H9 (cell line): ENCODE measurements around the gene PLEKHJ1. TPM values are rescaled to one million over a fixed set of nuclear protein-coding genes. Genes with fewer than 3 reads are reported as not detected.

ENCODE experiments used
- DNase-seq: peaks from one replicate; pipeline ENCODE4 v3.0.0-alpha.2; 2017
- H2AFZ ChIP-seq: one replicate; pipeline ENCODE4 v1.6.1; 2013; ENCODE audit warnings: mild to moderate bottlenecking, low read length, control low read depth, moderate library complexity
- H2AK5ac ChIP-seq: 2 replicates; pipeline ENCODE4 v1.6.1; 2013; ENCODE audit warnings: low read length, control low read depth, mixed read lengths; ENCODE audit not compliant: insufficient read length
- H2BK120ac ChIP-seq: one replicate; pipeline ENCODE4 v1.6.1; 2013; ENCODE audit warnings: low read depth, mild to moderate bottlenecking, low read length, control low read depth, inconsistent platforms; ENCODE audit not compliant: poor library complexity, severe bottlenecking
- H2BK12ac ChIP-seq: 2 replicates; pipeline ENCODE4 v1.6.1; 2013; ENCODE audit warnings: low read length, control low read depth, mixed read lengths, low read depth; ENCODE audit not compliant: insufficient read length
- H2BK15ac ChIP-seq: 2 replicates; pipeline ENCODE4 v1.6.1; 2013; ENCODE audit warnings: low read depth, low read length, control low read depth
- H2BK20ac ChIP-seq: one replicate; pipeline ENCODE4 v1.6.1; 2013; ENCODE audit warnings: low read depth, mild to moderate bottlenecking, low read length, control low read depth, inconsistent platforms; ENCODE audit not compliant: poor library complexity, severe bottlenecking
- H2BK5ac ChIP-seq: 2 replicates; pipeline ENCODE4 v1.6.1; 2013; ENCODE audit warnings: low read length, control low read depth, mixed read lengths; ENCODE audit not compliant: insufficient read length
- H3K14ac ChIP-seq: 2 replicates; pipeline ENCODE4 v1.6.1; 2013; ENCODE audit warnings: low read length, control low read depth; ENCODE audit not compliant: insufficient read depth
- H3K18ac ChIP-seq: 2 replicates; pipeline ENCODE4 v1.6.1; 2013; ENCODE audit warnings: low read depth, mild to moderate bottlenecking, mixed read lengths, low read length, control low read depth; ENCODE audit not compliant: insufficient read length
- H3K23ac ChIP-seq: 2 replicates; pipeline ENCODE4 v1.6.1; 2013; ENCODE audit warnings: low read length, control low read depth, mixed read lengths, low read depth; ENCODE audit not compliant: insufficient read length
- H3K23me2 ChIP-seq: 2 replicates; pipeline ENCODE4 v1.6.1; 2013; ENCODE audit warnings: low read depth, mild to moderate bottlenecking, mixed read lengths, low read length, control low read depth; ENCODE audit not compliant: insufficient read length, poor library complexity, severe bottlenecking
- H3K27ac ChIP-seq: 2 replicates; pipeline ENCODE4 v1.5.1; 2013; ENCODE audit warnings: low read length, control low read depth, mixed read lengths, low read depth; ENCODE audit not compliant: insufficient read length
- H3K27me3 ChIP-seq: 2 replicates; pipeline ENCODE4 v1.6.1; 2013; ENCODE audit warnings: low read length, control low read depth, inconsistent platforms; ENCODE audit not compliant: insufficient read depth
- H3K4ac ChIP-seq: 2 replicates; pipeline ENCODE4 v1.6.1; 2013; ENCODE audit warnings: low read depth, mild to moderate bottlenecking, control low read depth, inconsistent platforms, low read length, moderate library complexity
- H3K4me1 ChIP-seq: 2 replicates; pipeline ENCODE4 v1.6.1; 2013; ENCODE audit warnings: low read length, control low read depth, inconsistent platforms; ENCODE audit not compliant: insufficient read depth
- H3K4me2 ChIP-seq: 2 replicates; pipeline ENCODE4 v1.6.1; 2013; ENCODE audit warnings: low read length, control low read depth, mixed read lengths; ENCODE audit not compliant: insufficient read length, insufficient read depth
- H3K56ac ChIP-seq: 2 replicates; pipeline ENCODE4 v1.6.1; 2013; ENCODE audit warnings: low read depth, mild to moderate bottlenecking, mixed read lengths, low read length, control low read depth; ENCODE audit not compliant: insufficient read length
- H3K79me1 ChIP-seq: 2 replicates; pipeline ENCODE4 v1.6.1; 2013; ENCODE audit warnings: low read depth, mild to moderate bottlenecking, moderate library complexity, low read length, control low read depth, inconsistent platforms; ENCODE audit not compliant: insufficient read depth, poor library complexity, severe bottlenecking
- H3K79me2 ChIP-seq: 2 replicates; pipeline ENCODE4 v1.6.1; 2013; ENCODE audit warnings: low read length, control low read depth, inconsistent platforms; ENCODE audit not compliant: insufficient read depth
- H3K9ac ChIP-seq: 2 replicates; pipeline ENCODE4 v1.6.1; 2013; ENCODE audit warnings: low read length, control low read depth, mixed read lengths; ENCODE audit not compliant: insufficient read length; ENCODE audit errors: extremely low read depth
- H3K9me3 ChIP-seq: one replicate; pipeline ENCODE4 v1.6.1; 2013; ENCODE audit warnings: low read depth, low read length, inconsistent platforms; ENCODE audit not compliant: control insufficient read depth
- H3T11ph ChIP-seq: one replicate; pipeline ENCODE4 v1.6.1; 2013; ENCODE audit warnings: mild to moderate bottlenecking, low read length, control low read depth, inconsistent platforms
- H4K20me1 ChIP-seq: one replicate; pipeline ENCODE4 v1.6.1; 2013; ENCODE audit not compliant: control insufficient read depth, insufficient read length, insufficient read depth
- H4K5ac ChIP-seq: 2 replicates; pipeline ENCODE4 v1.6.1; 2013; ENCODE audit warnings: low read depth, mild to moderate bottlenecking, mixed read lengths, low read length, control low read depth; ENCODE audit not compliant: insufficient read length
- H4K8ac ChIP-seq: replicated peaks from 2 replicates; pipeline ENCODE4 v1.6.1; 2013; ENCODE audit warnings: low read length, control low read depth, mixed read lengths, low read depth; ENCODE audit not compliant: insufficient read length
- H4K91ac ChIP-seq: 2 replicates; pipeline ENCODE4 v1.6.1; 2013; ENCODE audit warnings: low read depth, mild to moderate bottlenecking, moderate library complexity, mixed read lengths, low read length, control low read depth; ENCODE audit not compliant: insufficient read length
- H3K27ac Mint-ChIP-seq, 3 experiments: 2 replicates in 2 of 3; 3 replicates in 1 of 3; pipeline ENCODE4 v1.8.0; 2020 to 2021; ENCODE audit warnings: mixed read lengths in 3 of 3, mild to moderate bottlenecking in 1 of 3, moderate library complexity in 1 of 3
- H3K27me3 Mint-ChIP-seq: 2 replicates; pipeline ENCODE4 v1.8.0; 2021; ENCODE audit warnings: low read depth, mild to moderate bottlenecking, moderate library complexity, mixed read lengths
- H3K36me3 Mint-ChIP-seq, 3 experiments: 2 replicates in 2 of 3; 3 replicates in 1 of 3; pipeline ENCODE4 v1.8.0; 2020 to 2021; ENCODE audit warnings: low read depth in 3 of 3, mixed read lengths in 3 of 3; ENCODE audit not compliant: insufficient read depth in 1 of 3
- H3K4me1 Mint-ChIP-seq, 2 experiments: 2 replicates each; pipeline ENCODE4 v1.8.0; 2020; ENCODE audit warnings: mixed read lengths in 2 of 2
- H3K4me3 Mint-ChIP-seq, 2 experiments: 2 replicates in 1 of 2; 3 replicates in 1 of 2; pipeline ENCODE4 v1.8.0; 2020 to 2021; ENCODE audit warnings: mild to moderate bottlenecking in 2 of 2, mixed read lengths in 2 of 2, moderate library complexity in 1 of 2
- H3K9me3 Mint-ChIP-seq, 2 experiments: 2 replicates in 1 of 2; 3 replicates in 1 of 2; pipeline ENCODE4 v1.8.0; 2020; ENCODE audit warnings: mild to moderate bottlenecking in 2 of 2, mixed read lengths in 2 of 2, moderate library complexity in 1 of 2
- CTCF ChIP-seq: fragments of 200-600 bp; sonication (generic); conservative IDR thresholded peaks from 3 replicates; pipeline ENCODE4 v1.8.0; 2021; ENCODE audit warnings: antibody characterized with exemption, mild to moderate bottlenecking
- WGBS: extraction: QIAGEN DNeasy Blood & Tissue Kit; methylation state at CpG from one replicate; pipeline ENCODE4 v1.1.7; 2013; ENCODE audit warnings: missing lambda C conversion rate, low lambda C conversion rate, mixed read lengths; ENCODE audit not compliant: insufficient read length; ENCODE audit errors: extremely low coverage; 5-methylcytosine and 5-hydroxymethylcytosine counted together
- total RNA-seq: library from RNA; stranded (reverse); gene quantifications from 2 replicates; pipeline ENCODE4 v1.2.1, GENCODE V29; 2021

PLEKHJ1 gene
- total RNA-seq, 1 experiment from 2014 or later, result 139 TPM

- no peak overlapping the region for H3K56ac ChIP-seq
- no peak overlapping the region for H2BK15ac ChIP-seq
- no peak for DNase-seq
- H3K9me3 ChIP-seq, result no peaks in the 10 kb centered on the region
- no peak overlapping the region for H4K5ac ChIP-seq
- no peak overlapping the region for H3K4ac ChIP-seq
- H3K23ac ChIP-seq, result no peak overlapping the region
- H3K23me2 ChIP-seq, result no peaks in the 10 kb centered on the region
- H2AFZ ChIP-seq, result no peak overlapping the region
- Mint-ChIP-seq H3K27me3 (no peaks in the 10 kb centered on the region; the same call in 1 of the 2 replicates), H3K4me3 (no peak overlapping the region), H3K36me3 (peaks cover 20 to 44% (median 36%) of the 10 kb centered on the region in 3 experiments; a peak in 6 of 7 replicates), H3K9me3 (peaks cover 0 to 5% of the 10 kb centered on the region in 2 experiments; a peak in 1 of 5 replicates), H3K27ac (no peak overlapping the region), H3K4me1 (peaks cover 3 to 6% of the 10 kb centered on the region in 2 experiments; a peak in 3 of 4 replicates)
- H3K4me2 ChIP-seq, result no peak overlapping the region
- no peak overlapping the region for H2AK5ac ChIP-seq
- no peak overlapping the region for H4K8ac ChIP-seq
- no peak overlapping the region for H3K18ac ChIP-seq
- TF ChIP-seq CTCF, result no peak
- no peak overlapping the region for H2BK12ac ChIP-seq
- H3K27ac ChIP-seq, result no peak overlapping the region
- H2BK120ac ChIP-seq, result no peak overlapping the region
- no CpG with 5 or more reads among the region's 19 CpGs for WGBS
- no peak overlapping the region for H3K9ac ChIP-seq
- no peak overlapping the region for H2BK20ac ChIP-seq
- no peaks in the 10 kb centered on the region for H3K27me3 ChIP-seq
- peaks cover 5% of the 10 kb centered on the region for H4K20me1 ChIP-seq
- H3T11ph ChIP-seq, result no peak overlapping the region
- no peak overlapping the region for H2BK5ac ChIP-seq
- H3K14ac ChIP-seq, result no peak overlapping the region
- H3K4me1 ChIP-seq, result no peaks in the 10 kb centered on the region
- H4K91ac ChIP-seq, result no peak overlapping the region
- H3K79me2 ChIP-seq, result peaks cover 2% of the 10 kb centered on the region; the same call in 1 of the 2 replicates
- H3K79me1 ChIP-seq, result no peaks in the 10 kb centered on the region
Measured at GRCh38 chr19:2195914-2196313, 40.2 kb downstream of the PLEKHJ1 start.
